ENCODE results near the gene USP13. TPM values are rescaled to one million over a fixed set of nuclear protein-coding genes. Genes with fewer than 3 reads are reported as not detected.
"Not testable (repeated sequence)": the region's sequence is repeated elsewhere in the genome, so short reads cannot be mapped to it uniquely, and the experiment has no call there.

USP13 gene
- total and polyA plus RNA-seq, 4 donors: 4.3 to 25.2 (median 10.4) TPM

DNA sequence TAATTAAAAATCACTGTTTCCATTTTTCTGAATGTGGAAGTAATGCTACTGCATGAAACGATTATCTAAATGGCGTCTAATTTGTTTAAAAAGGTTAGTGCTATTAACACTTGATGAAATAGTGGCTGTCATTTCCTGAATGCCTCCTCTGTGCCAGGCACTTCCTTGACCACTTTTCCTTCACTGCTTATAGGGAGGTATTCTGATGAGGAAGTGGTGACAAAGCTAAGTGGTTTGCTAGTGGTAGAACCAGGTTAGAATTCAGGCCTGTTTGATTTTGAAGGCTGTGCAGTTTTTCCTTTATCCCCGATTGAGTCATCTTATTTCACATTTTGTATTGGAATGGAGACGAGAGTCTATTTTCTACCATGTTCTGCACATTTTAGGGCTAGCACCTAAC, 119.0 kb downstream of the USP13 start:
- 60 to 67% methylated on average over 4 of the region's 4 CpGs for WGBS, 2 donors
- DNase-seq: no peak
- ATAC-seq (ENCODE audit: insufficient read depth, low FRiP score): peak; percentile 61

GRCh38 chr3:179772297-179772696, 119.5 kb downstream of the USP13 start:
- peaks cover 8 to 17% (median 11%) of the 10 kb centered on the region in 4 donors for H3K36me3 ChIP-seq (ENCODE audit: control insufficient read depth in 4 of 4, insufficient read depth in 4 of 4, low read length in 4 of 4)
- TF ChIP-seq, protein P1, sequence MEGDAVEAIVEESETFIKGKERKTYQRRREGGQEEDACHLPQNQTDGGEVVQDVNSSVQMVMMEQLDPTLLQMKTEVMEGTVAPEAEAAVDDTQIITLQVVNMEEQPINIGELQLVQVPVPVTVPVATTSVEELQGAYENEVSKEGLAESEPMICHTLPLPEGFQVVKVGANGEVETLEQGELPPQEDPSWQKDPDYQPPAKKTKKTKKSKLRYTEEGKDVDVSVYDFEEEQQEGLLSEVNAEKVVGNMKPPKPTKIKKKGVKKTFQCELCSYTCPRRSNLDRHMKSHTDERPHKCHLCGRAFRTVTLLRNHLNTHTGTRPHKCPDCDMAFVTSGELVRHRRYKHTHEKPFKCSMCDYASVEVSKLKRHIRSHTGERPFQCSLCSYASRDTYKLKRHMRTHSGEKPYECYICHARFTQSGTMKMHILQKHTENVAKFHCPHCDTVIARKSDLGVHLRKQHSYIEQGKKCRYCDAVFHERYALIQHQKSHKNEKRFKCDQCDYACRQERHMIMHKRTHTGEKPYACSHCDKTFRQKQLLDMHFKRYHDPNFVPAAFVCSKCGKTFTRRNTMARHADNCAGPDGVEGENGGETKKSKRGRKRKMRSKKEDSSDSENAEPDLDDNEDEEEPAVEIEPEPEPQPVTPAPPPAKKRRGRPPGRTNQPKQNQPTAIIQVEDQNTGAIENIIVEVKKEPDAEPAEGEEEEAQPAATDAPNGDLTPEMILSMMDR (IDR thresholded peaks at IDR 0.05; ENCODE audit: control extremely low read depth, extremely low read depth): no peak
- peaks cover 0 to 6% (median 0%) of the 10 kb centered on the region in 4 donors for H3K9me3 ChIP-seq (ENCODE audit: control insufficient read depth in 4 of 4, insufficient read depth in 3 of 4, low read length in 3 of 4)
- no peak overlapping the region for H3K27ac ChIP-seq (ENCODE audit: low read depth in 1 of 2, low read length in 1 of 2)
- H3K4me3 ChIP-seq: no peak overlapping the region
- ATAC-seq (ENCODE audit: insufficient read depth, low FRiP score) (no peak), DNase-seq (no peak)
- no peak overlapping the region for H3K9ac ChIP-seq (ENCODE audit: insufficient read depth in 1 of 2, low read length in 2 of 2)
- 73 to 77% methylated on average over 5 of the region's 5 CpGs for whole genome bisulfite sequencing, 2 donors
- H3K4me1 ChIP-seq (ENCODE audit: control insufficient read depth in 5 of 5, insufficient read depth in 5 of 5, low read length in 5 of 5): no peaks in the 10 kb centered on the region
- no peaks in the 10 kb centered on the region for H3K27me3 ChIP-seq (ENCODE audit: control insufficient read depth in 3 of 3, insufficient read depth in 3 of 3, low read length in 2 of 3)

More for the DNA sequence above, 119.0 kb downstream of the USP13 start:
- Histone ChIP-seq H3K4me3 (no peak overlapping the region), H3K36me3 (ENCODE audit: control insufficient read depth in 4 of 4, insufficient read depth in 4 of 4, low read length in 4 of 4) (peaks cover 6 to 17% (median 13%) of the 10 kb centered on the region in 4 donors), H3K9ac (ENCODE audit: insufficient read depth in 1 of 2, low read length in 2 of 2) (no peak overlapping the region), H3K27ac (ENCODE audit: low read depth in 1 of 2, low read length in 1 of 2) (no peak overlapping the region), H3K9me3 (ENCODE audit: control insufficient read depth in 4 of 4, insufficient read depth in 3 of 4, low read length in 3 of 4) (peaks cover 0 to 6% (median 0%) of the 10 kb centered on the region in 4 donors), H3K4me1 (ENCODE audit: control insufficient read depth in 5 of 5, insufficient read depth in 5 of 5, low read length in 5 of 5) (no peaks in the 10 kb centered on the region), H3K27me3 (ENCODE audit: control insufficient read depth in 3 of 3, insufficient read depth in 3 of 3, low read length in 2 of 3) (no peaks in the 10 kb centered on the region)
- TF ChIP-seq, protein P1 (IDR thresholded peaks at IDR 0.05; ENCODE audit: control extremely low read depth, extremely low read depth): no peak

- peak; percentile 15 for ATAC-seq (ENCODE audit: insufficient read depth, low FRiP score)
- Histone ChIP-seq H3K27ac (ENCODE audit: low read depth in 1 of 2, low read length in 1 of 2) (no peak overlapping the region), H3K9me3 (ENCODE audit: control insufficient read depth in 4 of 4, insufficient read depth in 3 of 4, low read length in 3 of 4) (peaks cover 0 to 6% (median 0%) of the 10 kb centered on the region in 4 donors), H3K27me3 (ENCODE audit: control insufficient read depth in 3 of 3, insufficient read depth in 3 of 3, low read length in 2 of 3) (no peaks in the 10 kb centered on the region), H3K9ac (ENCODE audit: insufficient read depth in 1 of 2, low read length in 2 of 2) (no peak overlapping the region), H3K4me3 (no peak overlapping the region), H3K36me3 (ENCODE audit: control insufficient read depth in 4 of 4, insufficient read depth in 4 of 4, low read length in 4 of 4) (peaks cover 9 to 12% (median 10%) of the 10 kb centered on the region in 4 donors), H3K4me1 (ENCODE audit: control insufficient read depth in 5 of 5, insufficient read depth in 5 of 5, low read length in 5 of 5) (no peaks in the 10 kb centered on the region)
- TF ChIP-seq, protein P1 (IDR thresholded peaks at IDR 0.05; ENCODE audit: control extremely low read depth, extremely low read depth): no peak
- 98 to 99% methylated on average over 28 of the region's 28 CpGs for WGBS, 2 donors
- no peak for DNase-seq
Observed at GRCh38 chr3:179775416-179776122, 122.7 kb downstream of the USP13 start.

DNA sequence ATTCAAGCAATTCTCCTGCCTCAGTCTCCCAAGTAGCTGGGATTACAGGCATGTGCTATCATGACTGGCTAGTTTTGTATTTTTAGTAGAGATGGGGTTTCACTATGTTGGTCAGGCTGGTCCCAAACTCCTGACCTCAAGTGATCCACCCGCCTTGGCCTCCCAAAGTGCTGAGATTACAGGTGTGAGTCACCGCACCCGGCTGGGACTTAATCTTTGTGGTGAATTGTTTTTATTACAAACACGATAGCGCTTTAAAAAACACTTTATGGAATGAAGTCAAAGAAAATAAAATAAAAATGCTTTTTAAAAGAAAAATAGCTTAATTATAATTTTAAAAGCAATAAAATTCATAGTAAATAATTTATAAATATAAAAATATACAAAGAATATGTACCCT, 130.0 kb downstream of the USP13 start:
- H3K36me3 ChIP-seq (ENCODE audit: control insufficient read depth in 4 of 4, insufficient read depth in 4 of 4, low read length in 4 of 4): peaks cover 3 to 29% (median 15%) of the 10 kb centered on the region in 4 donors
- H3K9ac ChIP-seq (ENCODE audit: insufficient read depth in 1 of 2, low read length in 2 of 2); H3K27me3 ChIP-seq (ENCODE audit: control insufficient read depth in 3 of 3, insufficient read depth in 3 of 3, low read length in 2 of 3); H3K4me3 ChIP-seq; DNase-seq; H3K4me1 ChIP-seq (ENCODE audit: control insufficient read depth in 5 of 5, insufficient read depth in 5 of 5, low read length in 5 of 5); H3K27ac ChIP-seq (ENCODE audit: low read depth in 1 of 2, low read length in 1 of 2); ATAC-seq (ENCODE audit: insufficient read depth, low FRiP score); H3K9me3 ChIP-seq (ENCODE audit: control insufficient read depth in 4 of 4, insufficient read depth in 3 of 4, low read length in 3 of 4): not testable (repeated sequence)
- 97% methylated on average over 5 of the region's 5 CpGs for WGBS, 2 donors
